WTC11 (cell line): ENCODE measurements around the gene KIF12.

Source experiments
- CREM ChIP-seq: sonication (generic); formaldehyde crosslinking; IDR thresholded peaks from 2 replicates; pipeline ENCODE4 v1.8.1; 2022; ENCODE audit warnings: mild to moderate bottlenecking, missing genetic modification reagents, moderate library complexity
- ETV6 ChIP-seq: sonication (generic); formaldehyde crosslinking; IDR thresholded peaks from 2 replicates; pipeline ENCODE4 v1.8.1; 2022; ENCODE audit warnings: mild to moderate bottlenecking, missing genetic modification reagents
- JUN ChIP-seq: sonication (generic); formaldehyde crosslinking; IDR thresholded peaks from 2 replicates; pipeline ENCODE4 v1.8.0; 2023; ENCODE audit warnings: mild to moderate bottlenecking, missing genetic modification reagents
- NFYB ChIP-seq: sonication (generic); formaldehyde crosslinking; conservative IDR thresholded peaks from 2 replicates; pipeline ENCODE4 v1.8.0; 2022; ENCODE audit warnings: low read depth, missing genetic modification reagents
- SMAD4 ChIP-seq: sonication (generic); formaldehyde crosslinking; IDR thresholded peaks from 2 replicates; pipeline ENCODE4 v1.8.0; 2022; ENCODE audit warnings: mild to moderate bottlenecking, missing genetic modification reagents
- TEAD4 ChIP-seq: sonication (generic); formaldehyde crosslinking; IDR thresholded peaks from 2 replicates; pipeline ENCODE4 v1.8.0; 2022; ENCODE audit warnings: mild to moderate bottlenecking, missing genetic modification reagents
- TP53 ChIP-seq: sonication (generic); formaldehyde crosslinking; IDR thresholded peaks from 2 replicates; pipeline ENCODE4 v1.8.1; 2023; ENCODE audit warnings: mild to moderate bottlenecking, missing genetic modification reagents
- ZNF416 ChIP-seq: fragments of 250-450 bp; sonication (Bioruptor Pico); IDR thresholded peaks from 2 replicates; pipeline ENCODE4 v1.9.0; 2021; ENCODE audit warnings: mild to moderate bottlenecking, inconsistent platforms
- TF ChIP-seq, protein P1 (sequence below): fragments of 200-600 bp; IDR thresholded peaks from 2 replicates; pipeline ENCODE4 v1.8.0; 2022; ENCODE audit warnings: antibody characterized with exemption
- TF ChIP-seq, protein P2 (sequence below): sonication (generic); formaldehyde crosslinking; conservative IDR thresholded peaks from 2 replicates; pipeline ENCODE4 v1.8.1; 2022; ENCODE audit warnings: mild to moderate bottlenecking, missing genetic modification reagents
- TF ChIP-seq, protein P3 (sequence below): sonication (generic); formaldehyde crosslinking; IDR thresholded peaks from 2 replicates; pipeline ENCODE4 v1.8.1; 2023; ENCODE audit warnings: mild to moderate bottlenecking, missing genetic modification reagents, moderate library complexity
- TF ChIP-seq, protein P4 (sequence below): sonication (generic); formaldehyde crosslinking; IDR thresholded peaks from 2 replicates; pipeline ENCODE4 v1.8.0; 2022; ENCODE audit warnings: mild to moderate bottlenecking, missing genetic modification reagents
- TF ChIP-seq, protein P5 (sequence below): sonication (generic); formaldehyde crosslinking; IDR thresholded peaks from 2 replicates; pipeline ENCODE4 v1.8.1; 2022; ENCODE audit warnings: low read depth, mild to moderate bottlenecking, moderate library complexity, missing genetic modification reagents, borderline replicate concordance

DNA sequence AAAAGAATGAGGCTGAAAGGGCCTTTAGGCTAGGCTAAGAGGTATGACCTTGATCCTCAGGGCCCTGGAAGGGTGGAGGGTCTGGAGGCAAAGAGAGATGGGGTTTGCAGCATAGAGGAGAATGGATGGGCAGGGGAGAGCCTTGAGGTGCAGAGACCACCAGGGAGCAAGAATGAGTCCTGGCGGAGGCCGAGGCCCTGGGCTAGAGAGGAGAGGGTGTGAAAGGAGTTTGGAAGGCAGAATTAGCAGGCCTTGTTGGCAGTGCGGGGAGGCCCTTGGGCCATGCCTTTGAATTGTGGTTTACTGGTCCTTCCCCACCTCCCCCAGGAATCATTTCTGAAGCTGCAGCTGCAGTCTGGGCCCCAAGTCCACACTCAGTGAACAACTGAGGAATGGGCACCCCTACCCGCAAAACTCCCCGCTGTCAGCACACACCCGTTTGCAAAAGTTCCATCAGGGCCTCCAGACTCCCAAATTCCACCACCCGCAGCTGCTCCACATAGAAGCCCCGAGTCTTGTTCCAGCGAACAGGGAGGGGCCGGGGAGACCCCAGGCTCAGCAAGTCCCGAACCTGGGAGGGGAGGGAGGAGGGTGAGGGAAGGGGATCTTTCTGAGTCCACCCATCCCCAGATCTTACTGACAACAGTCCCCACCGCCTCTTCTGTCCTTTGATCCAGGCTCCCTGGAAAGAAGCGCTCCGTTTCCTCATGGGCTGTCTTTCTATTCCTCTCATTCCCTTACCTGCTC is 2.1 kb downstream of the KIF12 start:
- TF ChIP-seq, protein P1, sequence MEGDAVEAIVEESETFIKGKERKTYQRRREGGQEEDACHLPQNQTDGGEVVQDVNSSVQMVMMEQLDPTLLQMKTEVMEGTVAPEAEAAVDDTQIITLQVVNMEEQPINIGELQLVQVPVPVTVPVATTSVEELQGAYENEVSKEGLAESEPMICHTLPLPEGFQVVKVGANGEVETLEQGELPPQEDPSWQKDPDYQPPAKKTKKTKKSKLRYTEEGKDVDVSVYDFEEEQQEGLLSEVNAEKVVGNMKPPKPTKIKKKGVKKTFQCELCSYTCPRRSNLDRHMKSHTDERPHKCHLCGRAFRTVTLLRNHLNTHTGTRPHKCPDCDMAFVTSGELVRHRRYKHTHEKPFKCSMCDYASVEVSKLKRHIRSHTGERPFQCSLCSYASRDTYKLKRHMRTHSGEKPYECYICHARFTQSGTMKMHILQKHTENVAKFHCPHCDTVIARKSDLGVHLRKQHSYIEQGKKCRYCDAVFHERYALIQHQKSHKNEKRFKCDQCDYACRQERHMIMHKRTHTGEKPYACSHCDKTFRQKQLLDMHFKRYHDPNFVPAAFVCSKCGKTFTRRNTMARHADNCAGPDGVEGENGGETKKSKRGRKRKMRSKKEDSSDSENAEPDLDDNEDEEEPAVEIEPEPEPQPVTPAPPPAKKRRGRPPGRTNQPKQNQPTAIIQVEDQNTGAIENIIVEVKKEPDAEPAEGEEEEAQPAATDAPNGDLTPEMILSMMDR = no peak
- TF ChIP-seq CREM (CRISPR knock-in tag) = no peak
- TF ChIP-seq, protein P2, sequence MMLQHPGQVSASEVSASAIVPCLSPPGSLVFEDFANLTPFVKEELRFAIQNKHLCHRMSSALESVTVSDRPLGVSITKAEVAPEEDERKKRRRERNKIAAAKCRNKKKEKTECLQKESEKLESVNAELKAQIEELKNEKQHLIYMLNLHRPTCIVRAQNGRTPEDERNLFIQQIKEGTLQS (CRISPR knock-in tag) = no peak
- no peak for TF ChIP-seq NFYB (CRISPR knock-in tag)
- TF ChIP-seq, protein P3, sequence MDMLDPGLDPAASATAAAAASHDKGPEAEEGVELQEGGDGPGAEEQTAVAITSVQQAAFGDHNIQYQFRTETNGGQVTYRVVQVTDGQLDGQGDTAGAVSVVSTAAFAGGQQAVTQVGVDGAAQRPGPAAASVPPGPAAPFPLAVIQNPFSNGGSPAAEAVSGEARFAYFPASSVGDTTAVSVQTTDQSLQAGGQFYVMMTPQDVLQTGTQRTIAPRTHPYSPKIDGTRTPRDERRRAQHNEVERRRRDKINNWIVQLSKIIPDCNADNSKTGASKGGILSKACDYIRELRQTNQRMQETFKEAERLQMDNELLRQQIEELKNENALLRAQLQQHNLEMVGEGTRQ (CRISPR knock-in tag) = no peak
- TF ChIP-seq ETV6 (CRISPR knock-in tag) = no peak
- TF ChIP-seq TP53 (CRISPR knock-in tag) = no peak
- TF ChIP-seq, protein P4, sequence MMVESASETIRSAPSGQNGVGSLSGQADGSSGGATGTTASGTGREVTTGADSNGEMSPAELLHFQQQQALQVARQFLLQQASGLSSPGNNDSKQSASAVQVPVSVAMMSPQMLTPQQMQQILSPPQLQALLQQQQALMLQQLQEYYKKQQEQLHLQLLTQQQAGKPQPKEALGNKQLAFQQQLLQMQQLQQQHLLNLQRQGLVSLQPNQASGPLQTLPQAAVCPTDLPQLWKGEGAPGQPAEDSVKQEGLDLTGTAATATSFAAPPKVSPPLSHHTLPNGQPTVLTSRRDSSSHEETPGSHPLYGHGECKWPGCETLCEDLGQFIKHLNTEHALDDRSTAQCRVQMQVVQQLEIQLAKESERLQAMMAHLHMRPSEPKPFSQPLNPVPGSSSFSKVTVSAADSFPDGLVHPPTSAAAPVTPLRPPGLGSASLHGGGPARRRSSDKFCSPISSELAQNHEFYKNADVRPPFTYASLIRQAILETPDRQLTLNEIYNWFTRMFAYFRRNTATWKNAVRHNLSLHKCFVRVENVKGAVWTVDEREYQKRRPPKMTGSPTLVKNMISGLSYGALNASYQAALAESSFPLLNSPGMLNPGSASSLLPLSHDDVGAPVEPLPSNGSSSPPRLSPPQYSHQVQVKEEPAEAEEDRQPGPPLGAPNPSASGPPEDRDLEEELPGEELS = no peak
- no peak for TF ChIP-seq JUN
- no peak for TF ChIP-seq SMAD4 (CRISPR knock-in tag)
- no peak for TF ChIP-seq TEAD4 (CRISPR knock-in tag)
- TF ChIP-seq ZNF416 (CRISPR knock-in tag) = no peak
- TF ChIP-seq, protein P5, sequence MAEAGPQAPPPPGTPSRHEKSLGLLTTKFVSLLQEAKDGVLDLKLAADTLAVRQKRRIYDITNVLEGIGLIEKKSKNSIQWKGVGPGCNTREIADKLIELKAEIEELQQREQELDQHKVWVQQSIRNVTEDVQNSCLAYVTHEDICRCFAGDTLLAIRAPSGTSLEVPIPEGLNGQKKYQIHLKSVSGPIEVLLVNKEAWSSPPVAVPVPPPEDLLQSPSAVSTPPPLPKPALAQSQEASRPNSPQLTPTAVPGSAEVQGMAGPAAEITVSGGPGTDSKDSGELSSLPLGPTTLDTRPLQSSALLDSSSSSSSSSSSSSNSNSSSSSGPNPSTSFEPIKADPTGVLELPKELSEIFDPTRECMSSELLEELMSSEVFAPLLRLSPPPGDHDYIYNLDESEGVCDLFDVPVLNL = no peak
